CD4-positive, alpha-beta T cell treated with Interleukin-4 for 1 hour (primary cell): Measurements from ENCODE around the gene EP400.

Experiments
- DNase-seq, 2 donors: peaks; one replicate each; pipeline ENCODE4 v3.0.0-alpha.2; 2020 to 2022

The EP400 gene

GRCh38 chr12:132020292-132020691 is 70.5 kb downstream of the EP400 start:
- DNase-seq: no peak

DNA sequence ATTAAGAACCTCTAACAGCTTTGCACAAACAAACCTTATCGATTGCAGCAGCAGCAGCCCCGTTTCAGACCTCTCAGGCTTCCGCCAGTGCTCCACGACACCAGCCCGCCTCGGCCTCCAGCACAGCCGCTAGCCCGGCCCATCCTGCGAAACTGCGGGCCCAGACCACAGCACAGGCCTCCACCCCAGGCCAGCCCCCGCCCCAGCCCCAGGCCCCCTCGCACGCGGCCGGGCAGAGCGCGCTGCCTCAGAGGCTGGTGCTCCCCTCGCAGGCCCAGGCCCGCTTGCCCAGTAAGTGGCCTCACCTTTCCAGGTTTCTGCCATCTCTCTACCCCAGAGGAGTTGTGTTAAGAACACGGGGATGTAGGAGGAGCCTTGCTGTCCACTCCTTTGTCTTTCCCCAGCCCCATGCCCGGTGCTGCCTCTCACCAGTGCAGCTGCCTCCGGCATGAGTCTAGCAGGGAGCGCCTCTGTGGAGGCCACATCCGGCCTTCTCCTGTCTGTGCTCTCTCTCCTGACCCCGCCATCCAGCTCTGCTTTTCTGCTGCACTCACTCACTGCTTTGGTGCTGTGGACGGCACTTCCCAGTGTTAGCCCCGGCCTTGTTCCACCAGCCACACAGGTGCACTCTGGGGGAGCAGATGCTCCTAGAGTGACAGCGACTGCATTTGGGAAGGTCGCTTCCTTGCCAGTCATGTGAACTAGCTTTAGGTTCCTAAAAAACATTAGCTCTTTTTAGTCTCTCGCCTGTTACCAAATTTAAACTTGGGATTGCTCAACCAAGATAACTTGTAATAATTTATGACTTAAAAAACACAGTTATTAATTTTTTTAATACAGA is 71.5 kb downstream of the EP400 start:
- no peak for DNase-seq

GRCh38 chr12:132021965-132022364 is 72.2 kb downstream of the EP400 start:
- no peak for DNase-seq

- no peak for DNase-seq
Measured at GRCh38 chr12:132023658-132024057, 73.9 kb downstream of the EP400 start.

- DNase-seq: no peak
Measured at GRCh38 chr12:132024758-132025157, 75.0 kb downstream of the EP400 start.

DNA sequence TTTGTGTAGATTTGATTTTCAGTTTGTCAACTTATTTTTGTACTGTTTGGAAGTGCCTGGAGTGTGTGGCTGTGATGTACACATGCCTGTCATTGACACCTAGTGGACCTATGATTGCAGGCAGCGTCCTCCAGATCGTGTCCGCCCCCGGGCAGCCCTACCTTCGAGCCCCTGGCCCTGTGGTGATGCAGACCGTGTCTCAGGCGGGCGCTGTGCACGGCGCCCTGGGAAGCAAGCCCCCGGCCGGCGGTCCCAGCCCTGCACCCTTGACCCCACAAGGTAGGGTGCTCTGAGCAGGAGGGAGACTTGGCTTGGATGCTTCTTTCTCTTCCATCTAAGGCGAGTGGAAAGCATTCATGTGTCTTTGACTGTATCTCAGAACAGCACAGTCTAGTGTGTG is 75.8 kb downstream of the EP400 start:
- DNase-seq: no peak

DNA sequence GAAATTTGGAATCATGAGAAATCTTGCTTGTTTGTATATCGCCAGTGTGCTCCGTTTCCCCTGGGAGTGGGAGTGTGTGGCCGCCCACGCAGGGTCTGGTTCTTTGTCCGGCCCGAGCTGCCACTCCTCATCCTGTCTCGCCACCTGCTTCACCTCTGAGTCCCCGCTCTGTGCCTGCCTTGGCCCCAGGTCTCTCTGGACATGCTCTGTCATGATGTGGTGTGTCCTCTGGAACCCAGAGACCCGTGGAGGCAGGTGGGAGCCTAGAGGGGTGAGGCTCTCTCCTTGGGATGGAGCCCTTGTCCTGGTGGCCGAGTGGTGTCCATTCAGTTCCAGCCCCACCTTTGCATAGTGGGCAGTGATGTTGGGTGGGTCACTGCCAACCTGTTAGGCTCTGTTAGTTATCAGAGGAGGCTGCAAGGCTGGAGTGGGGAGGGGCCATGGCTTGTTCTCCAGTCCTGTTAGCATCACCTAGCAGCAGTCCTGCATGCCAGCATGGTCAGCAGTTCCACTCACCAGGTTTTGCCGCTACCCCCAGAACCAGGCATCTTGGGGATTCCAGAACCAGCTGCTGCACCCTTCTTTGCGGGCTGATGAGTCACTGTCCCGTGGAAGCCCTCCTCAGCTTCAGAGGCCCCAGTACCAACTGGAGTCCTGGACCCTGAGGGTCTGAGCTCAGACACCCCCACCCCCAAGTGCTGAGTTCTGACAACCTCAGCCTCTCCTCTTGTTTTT is 76.5 kb downstream of the EP400 start:
- DNase-seq: no peak

GRCh38 chr12:132026796-132027500 is 77.2 kb downstream of the EP400 start:
- DNase-seq: no peak

GRCh38 chr12:132027636-132028035 is 77.9 kb downstream of the EP400 start:
- no peak for DNase-seq

DNA sequence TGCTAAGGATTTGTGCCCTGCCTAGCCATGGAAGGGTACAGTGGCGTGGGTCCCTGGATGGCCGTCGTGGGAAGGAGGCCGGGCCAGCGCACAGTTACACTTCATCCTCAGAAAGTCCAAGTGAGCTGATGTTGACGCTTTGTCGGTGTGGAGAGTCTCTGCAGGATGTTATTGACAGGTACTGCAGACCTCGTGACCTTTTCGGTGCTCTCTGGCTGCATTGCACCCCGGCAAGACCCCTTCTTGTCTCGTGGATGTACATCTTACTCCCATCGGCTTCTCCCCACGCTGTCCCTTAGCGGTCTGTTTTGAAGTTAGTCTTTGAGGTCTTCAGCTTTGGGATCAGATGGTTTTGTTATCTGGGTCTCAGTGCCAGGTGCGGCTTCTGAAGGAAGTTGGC is 78.4 kb downstream of the EP400 start:
- no peak for DNase-seq

DNA sequence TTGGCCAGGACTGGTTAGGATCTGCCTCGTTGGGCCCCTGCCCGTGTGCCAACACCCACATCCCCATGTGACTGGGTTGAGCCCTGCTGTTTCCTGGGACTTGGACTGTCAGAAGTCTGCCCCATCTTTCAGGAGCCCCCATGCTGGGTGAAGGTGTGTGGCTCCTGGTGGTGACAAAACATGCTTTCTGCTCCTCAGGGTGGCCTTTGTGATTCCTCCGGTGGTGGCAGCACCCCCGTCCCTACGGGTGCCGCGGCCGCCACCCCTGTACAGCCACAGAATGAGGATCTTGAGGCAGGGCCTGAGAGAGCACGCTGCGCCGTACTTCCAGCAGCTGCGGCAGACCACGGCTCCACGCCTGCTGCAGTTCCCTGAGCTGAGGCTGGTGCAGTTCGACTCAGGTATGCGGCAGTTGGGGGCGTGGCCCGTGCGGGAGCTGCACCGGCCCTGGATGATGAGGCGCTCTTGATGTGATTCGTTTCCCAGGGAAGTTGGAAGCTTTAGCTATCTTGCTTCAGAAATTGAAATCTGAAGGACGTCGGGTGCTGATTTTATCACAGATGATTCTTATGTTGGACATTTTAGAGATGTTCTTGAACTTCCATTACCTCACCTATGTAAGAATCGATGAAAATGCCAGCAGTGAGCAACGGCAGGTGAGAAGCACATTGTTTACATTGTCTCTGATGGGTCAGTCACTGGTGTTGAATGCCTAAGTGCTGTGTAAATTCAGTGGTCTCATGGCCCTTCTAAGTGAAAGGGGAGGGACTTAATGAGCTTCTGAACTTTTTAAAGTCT is 80.0 kb downstream of the EP400 start:
- DNase-seq: no peak

- no peak for DNase-seq
Measured at GRCh38 chr12:132030367-132031038, 80.8 kb downstream of the EP400 start.

DNA sequence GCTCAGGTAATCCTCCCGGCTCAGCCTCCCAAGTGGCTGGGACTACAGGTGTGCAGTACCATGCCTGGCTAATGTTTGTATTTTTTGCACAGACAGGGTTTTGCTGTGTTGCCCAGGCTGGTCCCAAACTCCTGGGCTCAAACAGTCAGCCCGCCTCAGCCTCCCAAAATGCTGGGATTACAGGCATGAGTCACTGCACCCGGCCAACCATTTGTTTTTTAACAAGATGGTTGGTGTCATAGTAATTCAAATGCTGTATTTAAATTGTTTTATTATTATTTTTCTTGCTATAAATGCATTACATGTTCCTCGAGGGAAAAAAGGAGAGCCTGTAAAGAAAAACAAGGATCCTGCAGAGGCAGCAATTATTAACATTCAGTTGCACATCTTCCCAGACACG is 83.9 kb downstream of the EP400 start:
- no peak for DNase-seq

DNA sequence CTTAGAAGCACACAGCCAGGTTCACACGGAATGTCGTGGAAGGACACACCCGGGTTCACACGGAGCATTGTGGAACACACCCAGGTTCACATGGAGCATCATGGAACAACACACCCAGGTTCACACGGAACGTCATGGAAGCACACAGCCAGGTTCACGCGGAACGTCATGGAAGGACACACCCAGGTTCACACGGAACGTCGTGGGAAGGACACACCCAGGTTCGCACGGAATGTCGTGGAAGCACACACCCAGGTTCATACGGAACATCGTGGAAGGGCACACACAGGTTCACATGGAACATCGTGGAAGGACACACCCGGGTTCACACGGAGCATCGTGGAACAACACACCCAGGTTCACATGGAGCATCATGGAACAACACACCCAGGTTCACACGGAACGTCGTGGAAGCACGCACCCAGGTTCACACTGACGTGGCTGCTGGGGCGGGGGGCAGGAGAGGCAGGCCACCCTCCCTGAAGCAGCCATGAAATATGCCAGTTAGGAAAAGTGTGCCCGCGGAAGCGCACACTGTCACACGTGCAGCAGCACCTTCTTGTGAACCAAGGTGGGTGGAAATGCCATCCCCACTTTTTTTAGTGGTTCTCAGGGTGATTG is 86.4 kb downstream of the EP400 start:
- DNase-seq: no peak

DNA sequence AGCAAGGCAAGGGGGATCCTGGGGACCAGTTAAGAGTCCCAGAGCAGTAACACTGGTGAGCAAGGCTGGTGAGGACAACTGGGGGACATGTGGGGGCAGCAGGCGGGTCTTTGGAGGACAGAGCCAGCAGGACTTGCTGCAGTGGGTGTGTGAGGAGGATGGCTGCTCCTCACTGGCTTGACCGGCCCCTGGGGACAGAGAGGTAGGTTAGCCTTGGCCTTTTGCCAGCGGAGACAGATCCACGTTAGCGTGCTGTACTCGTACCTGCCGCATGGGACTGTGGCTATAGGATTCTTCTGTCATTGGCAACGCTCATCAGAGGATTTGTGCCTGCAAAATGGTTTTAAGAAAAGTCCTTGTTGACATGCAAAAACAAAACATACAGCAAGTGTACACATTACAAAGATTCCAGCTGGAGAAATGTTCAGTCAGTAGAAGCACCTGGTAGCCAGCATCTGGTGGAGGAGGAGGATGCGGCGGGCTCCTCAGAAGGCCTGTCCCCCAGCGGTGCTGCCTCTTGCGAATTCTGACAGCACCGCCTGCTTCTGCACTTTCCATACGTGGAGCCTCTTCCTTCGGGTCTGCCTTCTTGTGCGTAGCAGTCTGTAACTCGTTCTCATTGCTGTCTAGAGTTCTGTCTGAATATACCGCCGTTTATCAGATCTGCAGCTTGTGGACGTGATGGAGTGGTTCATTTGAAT is 91.3 kb downstream of the EP400 start:
- no peak for DNase-seq

- DNase-seq: no peak
Measured at GRCh38 chr12:132043216-132043615, 93.5 kb downstream of the EP400 start.

- DNase-seq: no peak
Measured at GRCh38 chr12:132043770-132044467, 94.2 kb downstream of the EP400 start.

GRCh38 chr12:132044661-132045412 is 95.1 kb downstream of the EP400 start:
- DNase-seq: no peak

DNA sequence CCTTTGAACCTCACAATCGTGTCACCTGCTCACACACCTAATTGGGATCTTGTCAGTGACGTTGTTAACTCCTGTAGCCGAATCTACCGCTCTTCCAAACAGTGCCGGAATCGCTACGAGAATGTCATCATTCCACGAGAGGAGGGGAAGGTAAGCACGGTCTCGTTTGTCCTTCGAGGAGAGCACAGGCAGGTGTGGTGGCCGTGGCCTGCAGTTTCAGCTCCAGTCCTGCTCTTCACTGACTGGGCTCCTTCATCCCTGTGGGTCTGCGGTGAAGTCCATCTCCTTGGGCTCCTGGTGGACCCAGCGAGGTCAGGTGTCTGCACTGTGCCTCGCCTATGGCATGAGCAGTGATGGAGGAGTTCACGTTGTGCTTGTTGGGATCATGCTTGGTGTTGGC is 96.0 kb downstream of the EP400 start:
- no peak for DNase-seq

DNA sequence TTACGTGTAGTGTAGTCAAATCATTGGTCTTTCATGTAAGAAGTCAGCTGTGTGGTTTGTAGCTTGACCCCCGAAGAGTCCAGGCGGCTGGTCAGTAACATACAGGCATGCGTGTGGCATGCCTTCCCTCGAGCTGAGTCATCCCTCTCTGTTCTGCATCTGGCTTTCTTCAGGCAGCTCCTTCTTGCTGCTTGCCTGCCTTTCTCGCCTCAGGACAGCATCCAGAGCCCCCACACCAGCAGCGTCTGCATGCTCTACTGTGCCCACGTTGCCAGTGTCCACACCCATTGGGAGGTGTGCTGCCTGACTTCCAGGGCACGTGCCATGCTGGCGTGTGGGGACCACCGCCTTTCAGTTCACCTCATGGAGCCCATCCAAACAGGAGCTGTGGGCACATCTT is 96.8 kb downstream of the EP400 start:
- DNase-seq: no peak
